ENCODE data around the gene ZNF213.
"Not testable (repeated sequence)": the region's sequence is repeated elsewhere in the genome, so short reads cannot be mapped to it uniquely, and the experiment has no call there.

The ZNF213 gene

DNA sequence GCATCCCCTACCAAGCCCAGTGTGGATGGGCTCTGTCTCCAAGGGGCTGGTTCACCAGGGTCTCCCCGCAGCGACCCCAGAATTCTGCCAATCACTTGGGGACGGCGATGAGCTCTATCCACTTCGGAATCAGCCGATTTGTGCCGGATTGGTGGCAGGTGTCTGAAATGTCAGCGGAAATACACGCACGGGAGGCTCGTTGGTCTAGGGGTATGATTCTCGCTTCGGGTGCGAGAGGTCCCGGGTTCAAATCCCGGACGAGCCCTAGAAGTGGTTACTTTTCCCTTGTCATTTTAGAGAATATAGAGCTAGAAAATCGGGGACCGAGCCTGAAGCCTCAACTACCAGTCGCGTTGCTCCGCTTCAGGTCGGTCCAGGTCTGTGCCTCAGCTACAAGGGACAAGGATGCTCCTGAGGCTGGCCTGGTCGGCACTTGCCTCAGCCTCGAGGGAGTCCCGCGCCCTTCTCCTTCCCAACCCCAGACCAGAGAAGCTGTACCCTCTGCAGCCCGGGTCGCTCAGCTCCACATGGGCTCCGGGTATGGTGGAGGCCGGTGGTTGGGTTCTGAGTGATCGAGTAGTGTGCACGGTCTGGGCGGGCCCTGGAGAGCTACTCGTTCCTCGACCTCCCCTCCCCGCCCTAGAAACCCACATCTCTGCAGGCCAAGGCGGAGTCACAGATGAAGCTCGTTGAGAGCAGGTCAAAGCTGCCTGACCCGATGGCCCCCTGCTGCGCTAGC, 37.2 kb downstream of the ZNF213 start:
- peak; percentile 78 for DNase-seq

GRCh38 chr16:3173892-3174617, 39.2 kb downstream of the ZNF213 start:
- DNase-seq: peak; percentile 40

DNA sequence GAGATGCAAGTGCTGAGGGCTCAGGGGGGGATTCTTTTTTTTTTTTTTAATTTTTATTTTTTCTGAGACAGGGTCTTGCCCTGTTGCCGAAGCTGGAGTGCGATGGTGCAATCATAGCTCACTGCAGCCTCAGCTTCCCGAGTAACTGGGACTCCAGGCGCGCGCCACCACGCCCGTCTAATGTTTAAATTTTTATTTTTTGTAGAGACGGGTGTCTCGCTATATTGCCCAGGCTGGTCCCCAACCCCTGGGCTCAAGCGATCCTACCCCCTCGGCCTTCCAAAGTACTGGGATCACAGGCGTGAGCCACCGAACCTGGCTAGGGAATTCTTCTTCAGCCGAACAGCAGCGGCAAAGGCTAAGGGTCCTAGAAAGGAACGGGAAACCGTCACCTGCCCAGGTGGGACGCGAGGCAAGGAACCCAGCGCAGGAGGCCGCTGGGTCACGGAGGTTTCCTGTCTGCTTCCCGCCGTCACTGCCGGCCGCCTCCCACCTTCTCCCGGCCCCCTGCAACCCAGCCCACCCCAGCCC, 39.9 kb downstream of the ZNF213 start:
- no peak for DNase-seq

DNA sequence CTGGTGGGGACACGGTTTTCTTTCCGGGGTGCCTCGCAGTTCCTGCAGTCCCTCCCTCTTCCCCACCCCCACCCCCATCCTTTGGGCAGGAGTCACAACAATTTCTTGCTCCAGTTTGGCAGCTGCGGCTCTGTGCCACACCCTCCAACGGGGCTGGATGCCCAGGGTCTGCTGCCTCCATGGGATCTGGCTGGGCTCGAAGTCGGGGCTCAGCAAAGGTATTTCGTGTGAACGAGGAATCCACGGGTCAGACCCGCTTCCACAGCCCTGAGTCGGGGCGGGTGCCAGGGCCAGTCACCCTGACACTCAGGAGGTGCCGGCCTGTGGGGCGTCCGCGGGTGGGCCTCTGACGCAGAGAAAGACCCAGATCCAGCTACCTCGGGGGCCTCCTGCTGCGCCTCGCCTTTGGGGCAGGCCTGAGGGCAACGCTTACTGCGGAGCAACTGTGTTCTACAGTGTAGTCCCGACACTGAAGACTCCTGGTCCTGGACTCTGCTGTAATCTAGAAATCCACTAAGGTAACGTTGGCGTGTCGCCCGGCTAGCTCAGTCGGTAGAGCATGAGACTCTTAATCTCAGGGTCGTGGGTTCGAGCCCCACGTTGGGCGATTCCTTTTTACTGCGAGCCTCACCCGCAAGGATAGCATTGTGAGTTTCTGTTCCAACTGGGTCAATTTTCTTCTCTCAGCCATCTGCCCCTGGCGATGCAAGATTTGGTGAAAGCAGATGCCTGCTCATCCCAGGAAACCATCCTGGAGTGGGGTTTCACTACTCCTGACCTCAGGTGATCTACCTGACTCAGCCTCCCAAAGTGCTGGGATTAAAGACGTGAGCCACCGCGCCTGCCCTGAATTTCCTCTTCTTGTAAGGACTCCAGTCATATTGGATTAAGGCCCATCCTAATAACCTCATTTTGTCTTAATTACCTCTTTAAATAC, 40.6 kb downstream of the ZNF213 start:
- DNase-seq: peak; percentile 76

DNA sequence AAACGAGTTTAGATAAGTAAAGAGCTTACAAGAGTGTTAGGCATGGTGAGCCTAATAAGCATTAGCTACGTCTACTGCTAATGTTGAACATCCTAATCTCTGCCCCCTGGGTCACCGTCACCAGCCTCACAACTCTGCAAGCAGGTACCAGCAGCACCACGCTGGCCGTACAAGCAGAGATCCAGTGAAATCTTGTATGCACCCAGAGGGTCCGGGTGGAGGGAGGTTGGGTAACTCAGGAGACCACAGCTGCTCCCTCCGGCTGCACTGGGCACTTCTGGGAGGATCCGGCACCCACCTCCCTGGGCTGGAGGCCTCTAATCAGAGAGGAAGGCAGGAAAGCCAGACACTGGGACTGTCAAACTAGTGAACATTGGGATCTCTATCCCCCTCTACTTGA, 44.8 kb downstream of the ZNF213 start:
- no peak for DNase-seq

- peak; percentile 42 for DNase-seq
Measured at GRCh38 chr16:3180445-3180878, 45.6 kb downstream of the ZNF213 start.

DNA sequence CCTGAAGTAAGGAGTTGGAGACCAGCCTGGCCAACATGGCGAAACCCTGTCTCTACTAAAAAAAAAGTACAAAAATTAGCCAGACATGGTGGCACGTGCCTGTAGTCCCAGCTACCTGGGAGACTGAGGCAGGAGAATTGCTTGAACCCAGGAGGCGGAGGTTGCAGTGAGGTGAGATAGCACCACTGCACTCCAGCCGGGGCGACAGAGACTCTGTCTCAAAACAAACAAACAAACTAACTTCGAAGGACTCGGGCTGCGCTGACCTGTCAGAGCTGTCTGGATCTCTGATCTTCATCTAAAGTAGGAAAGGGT, 47.4 kb downstream of the ZNF213 start:
- not testable (repeated sequence) for DNase-seq

- DNase-seq: peak; percentile 78
Measured at GRCh38 chr16:3182608-3183444, 48.0 kb downstream of the ZNF213 start.

GRCh38 chr16:3183445-3184139, 48.8 kb downstream of the ZNF213 start:
- DNase-seq: no peak

DNA sequence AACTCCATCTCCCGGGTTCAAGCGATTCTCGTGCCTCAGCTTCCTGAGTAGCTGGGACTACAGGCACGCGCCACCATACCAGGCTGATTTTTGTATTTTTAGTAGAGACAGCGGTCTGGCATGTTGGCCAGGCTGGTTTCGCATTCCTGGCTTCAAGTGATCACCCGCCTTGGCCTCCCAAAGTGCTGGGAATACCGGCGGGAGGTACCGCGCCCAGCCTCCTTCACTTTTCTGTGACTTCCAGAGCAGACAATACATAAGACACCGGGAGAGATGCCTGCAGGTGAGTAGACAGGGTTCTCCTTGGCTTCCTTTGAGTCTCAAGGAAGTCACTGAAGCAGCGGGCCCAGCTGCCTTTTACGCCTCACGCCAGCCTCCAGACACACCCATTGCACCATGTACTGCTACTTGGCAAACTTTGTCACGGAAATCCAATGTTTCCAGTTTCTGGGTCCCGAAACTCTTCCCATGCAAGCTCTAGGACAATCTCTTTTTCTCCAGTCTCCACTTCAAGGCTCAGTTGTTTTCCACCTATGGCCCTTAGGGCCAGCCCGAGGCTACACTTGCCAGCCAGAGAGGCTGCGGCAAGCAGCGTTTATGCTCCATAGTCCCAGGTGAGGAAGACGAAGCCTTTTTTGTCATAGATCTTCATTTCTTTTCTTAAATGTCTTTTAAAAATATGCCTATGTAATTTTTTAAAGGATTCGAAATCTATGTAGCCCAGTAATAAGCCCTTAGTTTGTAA, 52.3 kb downstream of the ZNF213 start:
- no peak for DNase-seq

- peak; percentile 90 for DNase-seq
Measured at GRCh38 chr16:3187798-3188674, 53.2 kb downstream of the ZNF213 start, which contains the start of gene OR1F1. TSS of gene OR1F1 (plus strand) at chr16:3188204.

GRCh38 chr16:3188675-3188924, 53.8 kb downstream of the ZNF213 start:
- no peak for DNase-seq

DNA sequence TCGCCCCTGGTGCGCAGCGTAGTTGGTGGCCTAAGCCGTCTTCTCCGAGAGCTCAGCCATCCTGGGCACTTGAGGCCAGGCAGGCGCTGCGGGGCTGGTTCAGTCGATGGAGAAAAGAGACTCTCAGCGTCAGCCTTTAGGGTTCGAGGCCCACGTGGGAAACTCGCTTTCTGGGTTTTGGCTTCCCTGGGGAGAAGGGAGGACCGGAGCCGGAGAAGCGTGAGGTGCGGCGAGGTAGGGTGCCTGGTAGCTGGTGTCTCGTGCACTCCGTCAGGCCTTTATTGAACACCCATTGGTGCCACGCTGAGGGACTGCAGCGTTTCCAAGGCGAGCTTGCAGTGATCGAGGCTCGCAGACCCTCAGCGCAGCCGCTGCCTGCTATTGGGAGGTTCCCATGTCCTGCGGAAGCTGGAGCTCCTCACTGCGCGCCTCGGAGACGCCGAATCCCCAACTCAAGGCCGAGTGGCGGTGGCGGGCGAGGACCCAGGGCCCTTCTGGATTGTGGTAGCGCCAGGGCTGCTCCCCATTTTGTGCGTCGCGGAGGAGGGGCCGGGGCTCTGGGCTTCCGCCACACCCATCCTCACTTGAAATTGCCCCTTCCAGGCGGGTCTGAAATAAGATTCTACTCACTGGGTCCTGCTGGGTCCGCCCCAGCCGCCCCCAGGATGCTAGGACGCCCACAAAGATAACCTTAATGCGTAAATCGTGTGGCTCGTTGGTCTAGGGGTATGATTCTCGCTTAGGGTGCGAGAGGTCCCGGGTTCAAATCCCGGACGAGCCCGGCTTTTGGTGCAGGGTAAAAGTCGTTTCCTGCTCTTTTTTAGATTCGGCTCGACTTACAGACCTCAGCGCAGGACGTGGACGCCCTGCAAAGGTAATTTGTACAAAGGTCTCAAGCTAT, 54.3 kb downstream of the ZNF213 start:
- peak; percentile 74 for DNase-seq

GRCh38 chr16:3189869-3190268, 55.0 kb downstream of the ZNF213 start:
- DNase-seq: no peak

- DNase-seq: no peak
Measured at GRCh38 chr16:3190949-3191353, 56.1 kb downstream of the ZNF213 start.
